GM12875 (cell line): ENCODE data around the gene AOC2.
"Not testable (repeated sequence)": the region's sequence is repeated elsewhere in the genome, so short reads cannot be mapped to it uniquely, and the experiment has no call there.

ENCODE experiments used
- H3K4me3 ChIP-seq: one replicate; pipeline ENCODE4 v1.5.1; 2011; ENCODE audit warnings: low read depth, low read length, control low read depth
- CTCF ChIP-seq: IDR thresholded peaks from 2 replicates; pipeline ENCODE4 v1.5.1; 2011; ENCODE audit warnings: low read depth, mild to moderate bottlenecking, control low read depth, inconsistent platforms, low read length, moderate library complexity, borderline replicate concordance; ENCODE audit not compliant: insufficient read depth

The AOC2 gene

GRCh38 chr17:42865638-42866094 lies 21.3 kb downstream of the AOC2 start:
- no peak for TF ChIP-seq CTCF
- H3K4me3 ChIP-seq = no peak overlapping the region

GRCh38 chr17:42866216-42866615 lies 21.8 kb downstream of the AOC2 start:
- TF ChIP-seq CTCF = no peak
- no peak overlapping the region for H3K4me3 ChIP-seq

GRCh38 chr17:42866631-42867575 lies 22.5 kb downstream of the AOC2 start:
- no peak overlapping the region for H3K4me3 ChIP-seq
- no peak for TF ChIP-seq CTCF

- H3K4me3 ChIP-seq = not testable (repeated sequence)
Observed at GRCh38 chr17:42867694-42868261, 23.4 kb downstream of the AOC2 start.

GRCh38 chr17:42868338-42868737 lies 24.0 kb downstream of the AOC2 start:
- no peak overlapping the region for H3K4me3 ChIP-seq
- no peak for TF ChIP-seq CTCF

GRCh38 chr17:42871647-42872046 lies 27.3 kb downstream of the AOC2 start:
- no peak for TF ChIP-seq CTCF
- H3K4me3 ChIP-seq = no peak overlapping the region

GRCh38 chr17:42872251-42872965 lies 28.0 kb downstream of the AOC2 start:
- no peak overlapping the region for H3K4me3 ChIP-seq
- no peak for TF ChIP-seq CTCF
